C4-2B (cell line): ENCODE data around the gene CD247.

Experiments
- H3K27ac ChIP-seq: fragments of 450-650 bp; 2 replicates; pipeline ENCODE4 v1.5.1; 2017
- ZFX ChIP-seq: fragments of 450-650 bp; IDR thresholded peaks from 2 replicates; pipeline ENCODE4 v1.6.1; 2017
- TF ChIP-seq, protein P1 (sequence below): fragments of 450-650 bp; conservative IDR thresholded peaks from 2 replicates; pipeline ENCODE4 v1.5.1; 2017; ENCODE audit warnings: mild to moderate bottlenecking

The CD247 gene

DNA sequence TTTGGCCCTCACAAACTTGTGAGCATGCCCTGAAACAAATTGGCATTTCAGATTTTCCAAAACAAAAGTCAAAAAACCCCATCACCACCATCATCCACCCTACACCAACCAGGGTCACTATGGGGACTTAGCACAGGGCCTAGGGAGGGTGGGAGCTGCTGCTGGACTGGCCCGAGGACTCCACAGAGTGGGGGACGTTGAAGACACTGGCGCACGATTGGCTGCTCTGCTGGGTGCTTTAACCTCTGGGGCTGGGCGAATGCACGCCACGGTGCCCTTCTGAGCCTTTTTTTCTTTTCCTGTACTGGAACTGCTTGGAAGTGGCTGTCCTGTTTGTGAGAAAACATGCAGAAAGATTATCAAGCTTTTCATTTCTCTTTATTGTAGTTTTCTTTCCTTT lies 92.8 kb downstream of the CD247 start:
- no peak overlapping the region for H3K27ac ChIP-seq
- TF ChIP-seq, protein P1, sequence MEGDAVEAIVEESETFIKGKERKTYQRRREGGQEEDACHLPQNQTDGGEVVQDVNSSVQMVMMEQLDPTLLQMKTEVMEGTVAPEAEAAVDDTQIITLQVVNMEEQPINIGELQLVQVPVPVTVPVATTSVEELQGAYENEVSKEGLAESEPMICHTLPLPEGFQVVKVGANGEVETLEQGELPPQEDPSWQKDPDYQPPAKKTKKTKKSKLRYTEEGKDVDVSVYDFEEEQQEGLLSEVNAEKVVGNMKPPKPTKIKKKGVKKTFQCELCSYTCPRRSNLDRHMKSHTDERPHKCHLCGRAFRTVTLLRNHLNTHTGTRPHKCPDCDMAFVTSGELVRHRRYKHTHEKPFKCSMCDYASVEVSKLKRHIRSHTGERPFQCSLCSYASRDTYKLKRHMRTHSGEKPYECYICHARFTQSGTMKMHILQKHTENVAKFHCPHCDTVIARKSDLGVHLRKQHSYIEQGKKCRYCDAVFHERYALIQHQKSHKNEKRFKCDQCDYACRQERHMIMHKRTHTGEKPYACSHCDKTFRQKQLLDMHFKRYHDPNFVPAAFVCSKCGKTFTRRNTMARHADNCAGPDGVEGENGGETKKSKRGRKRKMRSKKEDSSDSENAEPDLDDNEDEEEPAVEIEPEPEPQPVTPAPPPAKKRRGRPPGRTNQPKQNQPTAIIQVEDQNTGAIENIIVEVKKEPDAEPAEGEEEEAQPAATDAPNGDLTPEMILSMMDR: no peak
- TF ChIP-seq ZFX: no peak

DNA sequence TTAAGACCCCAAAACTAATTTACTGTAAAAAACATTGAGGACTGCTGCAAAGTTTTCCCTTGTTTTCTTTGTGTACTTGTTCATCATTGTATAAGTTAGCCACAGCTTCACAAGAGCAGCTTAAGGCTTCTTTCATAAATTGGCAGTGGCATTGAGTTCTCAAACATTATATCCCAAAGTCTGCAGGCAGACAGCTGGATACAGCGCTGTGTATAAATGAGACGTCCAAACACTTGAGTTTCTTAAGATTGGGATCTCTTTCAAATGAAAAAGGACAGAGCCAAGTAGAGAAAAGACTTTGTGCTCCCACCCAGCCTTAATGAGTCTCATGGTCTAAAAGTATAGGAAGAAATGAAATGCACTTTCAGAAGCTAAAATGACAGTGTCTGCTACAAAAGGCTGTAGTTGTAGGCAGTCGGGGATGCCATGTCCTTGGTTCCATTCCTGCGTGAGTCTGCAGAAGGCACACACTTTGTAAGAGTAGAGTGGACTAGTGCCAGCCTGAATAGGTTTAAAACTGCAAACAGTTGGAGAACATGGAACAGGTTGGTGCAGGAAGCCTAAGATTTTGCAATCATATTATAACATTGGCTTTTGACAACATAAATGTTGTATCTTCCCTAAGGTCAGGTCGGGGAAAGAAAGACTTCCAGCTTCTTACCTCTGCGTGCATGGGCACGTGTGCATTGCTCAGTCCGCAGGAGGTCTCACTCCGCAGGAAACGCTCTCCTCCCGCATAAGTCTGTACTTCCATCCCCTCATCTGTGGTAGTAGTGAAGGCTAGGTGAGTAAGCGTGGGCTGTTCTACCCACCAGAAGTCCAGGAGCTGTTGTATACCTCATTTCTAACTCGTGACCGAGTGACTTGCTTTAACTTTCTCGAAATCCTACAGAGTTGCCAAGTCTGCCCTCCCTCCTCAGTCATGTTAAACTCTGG lies 94.4 kb downstream of the CD247 start:
- no peak overlapping the region for H3K27ac ChIP-seq
- no peak for TF ChIP-seq ZFX
- TF ChIP-seq, protein P1: no peak

DNA sequence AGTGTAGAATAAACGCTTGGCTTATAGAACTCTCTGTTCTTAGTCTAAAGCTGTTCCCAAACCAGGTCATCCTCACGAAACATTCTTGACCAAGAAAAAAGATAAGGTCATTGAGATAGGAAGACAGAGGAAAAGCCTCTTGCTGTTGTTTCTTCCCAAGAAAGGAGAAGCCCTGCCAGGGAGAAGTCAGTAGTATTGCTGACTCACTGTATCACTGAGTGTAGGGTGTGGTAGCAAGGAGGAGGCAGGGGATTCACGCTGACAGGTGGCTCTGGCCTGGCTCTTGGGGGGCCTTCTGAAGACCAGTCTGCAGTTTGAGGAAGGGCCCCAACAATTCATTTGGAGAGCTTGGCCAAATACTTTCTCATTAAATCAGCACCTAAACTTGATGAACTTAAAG lies 97.8 kb downstream of the CD247 start:
- no peak overlapping the region for H3K27ac ChIP-seq
- TF ChIP-seq ZFX: no peak
- TF ChIP-seq, protein P1: no peak

DNA sequence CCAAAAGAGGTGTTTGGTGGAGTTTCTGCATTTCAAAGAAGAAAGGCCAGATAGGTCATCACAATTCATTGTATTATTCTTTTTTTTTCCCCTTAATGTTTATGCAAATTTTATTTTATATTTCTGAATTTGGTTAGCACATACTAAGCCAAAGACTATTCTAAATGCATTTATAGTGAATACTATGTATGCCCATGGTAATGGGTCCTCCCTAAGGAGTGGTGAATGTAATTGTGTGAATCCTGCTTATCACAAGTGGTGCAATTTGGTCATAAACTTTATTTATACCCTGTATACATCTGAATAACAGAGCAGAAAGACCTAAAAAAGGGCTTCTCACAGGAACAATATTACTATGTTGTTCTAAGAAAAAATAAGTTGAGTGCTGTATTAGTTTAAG lies 99.1 kb downstream of the CD247 start:
- TF ChIP-seq, protein P1: no peak
- no peak for TF ChIP-seq ZFX
- H3K27ac ChIP-seq: no peak overlapping the region

DNA sequence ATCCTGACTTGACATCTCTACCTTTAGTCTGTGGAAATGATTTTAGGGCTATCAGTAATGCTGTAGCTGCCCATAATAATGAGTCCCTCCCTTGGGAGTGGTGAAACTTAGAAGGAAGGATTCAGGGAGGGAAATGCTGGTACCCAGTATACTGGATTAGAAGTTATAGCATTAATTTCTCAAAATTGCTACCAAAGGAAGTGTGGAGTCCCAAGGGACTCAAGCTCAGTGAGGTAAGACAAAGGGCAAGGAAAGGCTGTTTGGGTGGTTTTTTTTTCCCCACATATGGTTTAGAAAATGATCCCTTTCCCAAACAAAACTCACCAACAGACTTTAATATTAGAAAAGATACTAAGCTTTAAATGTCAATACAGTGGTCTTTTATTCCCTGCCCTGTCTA lies 99.9 kb downstream of the CD247 start:
- TF ChIP-seq, protein P1: no peak
- TF ChIP-seq ZFX: no peak
- H3K27ac ChIP-seq: no peak overlapping the region

DNA sequence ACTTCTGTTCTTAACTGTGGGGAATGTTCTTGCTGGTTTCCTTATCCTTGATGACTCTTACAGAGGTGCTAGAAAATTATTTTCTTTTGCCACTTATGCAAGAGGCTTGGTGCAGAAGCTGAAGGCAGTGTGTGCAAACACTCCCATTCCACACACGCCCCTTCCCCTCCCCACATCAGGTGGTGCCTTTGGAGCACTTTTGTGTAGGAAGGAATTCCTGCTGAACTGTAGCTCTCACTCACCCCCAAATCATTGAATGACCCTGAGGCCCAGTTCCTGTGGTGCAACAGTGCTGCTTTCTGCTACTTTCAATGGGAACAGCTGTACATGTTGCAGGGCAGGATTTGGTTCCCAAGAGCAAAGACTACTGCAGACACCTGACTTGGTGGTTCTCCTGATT lies 101.8 kb downstream of the CD247 start:
- no peak overlapping the region for H3K27ac ChIP-seq
- TF ChIP-seq ZFX: no peak
- TF ChIP-seq, protein P1: no peak

DNA sequence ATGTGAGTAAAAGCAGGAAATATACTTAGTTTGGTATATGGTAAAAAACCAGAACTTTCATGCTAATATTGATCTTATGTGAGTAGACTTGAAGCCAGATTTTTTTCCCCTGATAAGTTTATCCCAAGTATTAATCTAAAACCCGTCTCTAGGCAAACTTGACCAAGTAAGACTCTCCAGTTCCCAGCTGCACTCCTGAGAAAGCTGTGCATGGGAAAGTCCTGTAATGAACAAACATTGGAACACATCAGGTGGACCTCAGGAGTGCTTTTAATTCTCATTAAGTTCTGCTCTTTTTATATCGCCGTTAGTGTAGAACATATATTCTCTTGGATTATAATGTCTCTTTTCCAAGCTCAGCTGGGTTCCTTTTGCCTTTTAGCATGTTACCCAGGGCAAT lies 105.0 kb downstream of the CD247 start:
- H3K27ac ChIP-seq: no peak overlapping the region
- TF ChIP-seq, protein P1: no peak
- no peak for TF ChIP-seq ZFX
